ENCODE data around the gene FAM180A.

The FAM180A gene

GRCh38 chr7:135718794-135719437 is 29.7 kb downstream of the FAM180A start:
- DNase-seq: no peak
- in situ Hi-C loops (cut with MboI; ENCODE audit: low pct_unique_long_range_greater_than_20kb, low sequenced_read_pairs): no loop called here

- in situ Hi-C loops (cut with MboI; ENCODE audit: low pct_unique_long_range_greater_than_20kb, low sequenced_read_pairs): no loop called here
- no peak for DNase-seq
Measured at GRCh38 chr7:135718219-135718618, 30.4 kb downstream of the FAM180A start.

GRCh38 chr7:135717693-135718092 is 30.9 kb downstream of the FAM180A start:
- no peak for DNase-seq
- in situ Hi-C loops (cut with MboI; ENCODE audit: low pct_unique_long_range_greater_than_20kb, low sequenced_read_pairs): no loop called here

- in situ Hi-C loops (cut with MboI; ENCODE audit: low pct_unique_long_range_greater_than_20kb, low sequenced_read_pairs): no loop called here
- DNase-seq: no peak
Measured at GRCh38 chr7:135716677-135717238, 31.9 kb downstream of the FAM180A start.

- in situ Hi-C loops (cut with MboI; ENCODE audit: low pct_unique_long_range_greater_than_20kb, low sequenced_read_pairs): no loop called here
- DNase-seq: no peak
Measured at GRCh38 chr7:135715673-135716072, 32.9 kb downstream of the FAM180A start.

- in situ Hi-C loops (cut with MboI; ENCODE audit: low pct_unique_long_range_greater_than_20kb, low sequenced_read_pairs): no loop called here
- DNase-seq: no peak
Measured at GRCh38 chr7:135715055-135715522, 33.5 kb downstream of the FAM180A start.

GRCh38 chr7:135714534-135715009 is 34.0 kb downstream of the FAM180A start:
- in situ Hi-C loops (cut with MboI; ENCODE audit: low pct_unique_long_range_greater_than_20kb, low sequenced_read_pairs): no loop called here
- DNase-seq: no peak

GRCh38 chr7:135713836-135714470 is 34.7 kb downstream of the FAM180A start:
- in situ Hi-C loops (cut with MboI; ENCODE audit: low pct_unique_long_range_greater_than_20kb, low sequenced_read_pairs): no loop called here

GRCh38 chr7:135712796-135713195 is 35.8 kb downstream of the FAM180A start:
- DNase-seq: no peak
- in situ Hi-C loops (cut with MboI; ENCODE audit: low pct_unique_long_range_greater_than_20kb, low sequenced_read_pairs): no loop called here

More at GRCh38 chr7:135713836-135714470, 34.7 kb downstream of the FAM180A start:
- no peak for DNase-seq

- in situ Hi-C loops (cut with MboI; ENCODE audit: low pct_unique_long_range_greater_than_20kb, low sequenced_read_pairs): no loop called here
- no peak for DNase-seq
Measured at GRCh38 chr7:135712182-135712782, 36.3 kb downstream of the FAM180A start.

GRCh38 chr7:135711139-135711469 is 37.5 kb downstream of the FAM180A start:
- in situ Hi-C loops (cut with MboI; ENCODE audit: low pct_unique_long_range_greater_than_20kb, low sequenced_read_pairs): no loop called here
- no peak for DNase-seq

- in situ Hi-C loops (cut with MboI; ENCODE audit: low pct_unique_long_range_greater_than_20kb, low sequenced_read_pairs): no loop called here
- no peak for DNase-seq
Measured at GRCh38 chr7:135710417-135711138, 38.0 kb downstream of the FAM180A start.

- in situ Hi-C loops (cut with MboI; ENCODE audit: low pct_unique_long_range_greater_than_20kb, low sequenced_read_pairs): no loop called here
- DNase-seq: no peak
Measured at GRCh38 chr7:135709508-135709907, 39.1 kb downstream of the FAM180A start.

GRCh38 chr7:135708041-135708440 is 40.6 kb downstream of the FAM180A start:
- in situ Hi-C loops (cut with MboI; ENCODE audit: low pct_unique_long_range_greater_than_20kb, low sequenced_read_pairs): no loop called here
- DNase-seq: no peak

GRCh38 chr7:135707570-135707966 is 41.0 kb downstream of the FAM180A start:
- in situ Hi-C loops (cut with MboI; ENCODE audit: low pct_unique_long_range_greater_than_20kb, low sequenced_read_pairs): no loop called here
- DNase-seq: no peak

GRCh38 chr7:135706858-135707569 is 41.6 kb downstream of the FAM180A start:
- in situ Hi-C loops (cut with MboI; ENCODE audit: low pct_unique_long_range_greater_than_20kb, low sequenced_read_pairs): no loop called here
- no peak for DNase-seq

GRCh38 chr7:135706038-135706742 is 42.4 kb downstream of the FAM180A start:
- DNase-seq: no peak

GRCh38 chr7:135704698-135705097 is 43.9 kb downstream of the FAM180A start:
- in situ Hi-C loops (cut with MboI; ENCODE audit: low pct_unique_long_range_greater_than_20kb, low sequenced_read_pairs): no loop called here
- DNase-seq: no peak

More at GRCh38 chr7:135706038-135706742, 42.4 kb downstream of the FAM180A start:
- in situ Hi-C loops (cut with MboI; ENCODE audit: low pct_unique_long_range_greater_than_20kb, low sequenced_read_pairs): no loop called here
